A549 (cell line): ENCODE results near the gene PDE3A. TPM values are rescaled to one million over a fixed set of nuclear protein-coding genes. Genes with fewer than 3 reads are reported as not detected.

ENCODE experiments used
- ATAC-seq, 2 experiments: fragments of 200-7000 bp in 1 of 2; fragments of >200 bp in 1 of 2; cut with Nextera tagmentation in 1 of 2; cut with Tn5 transposase in 1 of 2; 3 replicates each; pipeline versions ENCODE4 v1.8.0 to v1.9.1; 2018 to 2020; ENCODE audit warnings: mild to moderate bottlenecking in 1 of 2, moderate library complexity in 1 of 2
- CTCF ChIA-PET: fragments of 300-600 bp; sonication (Branson Sonifier 250); formaldehyde crosslinking; extraction: SDS; loops from one replicate; lab custom pipeline; 2021; ENCODE audit warnings: antibody characterized with exemption, inconsistent platforms; lab: Yijun Ruan, JAX
- POLR2A ChIA-PET: fragments of 350-600 bp; formaldehyde crosslinking; extraction: SDS; loops from one replicate; lab custom pipeline; 2021; ENCODE audit warnings: antibody characterized with exemption, inconsistent platforms; lab: Yijun Ruan, JAX
- DNase-seq, 2 experiments: peaks; one replicate each; pipeline versions ENCODE4 v3.0.0 to v3.0.0-alpha.2; 2011 to 2016; ENCODE audit warnings: low read depth in 1 of 2, low spot score in 1 of 2
- FAIRE-seq: peaks from 2 replicates; lab custom pipeline; 2011; peaks lifted over from hg19 to GRCh38; lab: Jason Lieb, UNC
- H3K27ac ChIP-seq, 2 experiments: fragments of >200 bp; sonication (Bioruptor Twin); formaldehyde crosslinking; 3 replicates each; pipeline ENCODE4 v1.5.1; 2016 to 2017
- H3K4me1 ChIP-seq: fragments of >200 bp; sonication (Bioruptor Twin); formaldehyde crosslinking; 3 replicates; pipeline ENCODE4 v1.6.1; 2016
- H3K4me2 ChIP-seq: fragments of >200 bp; sonication (Bioruptor Twin); formaldehyde crosslinking; 3 replicates; pipeline ENCODE4 v1.6.1; 2016
- H3K4me3 ChIP-seq: fragments of >200 bp; sonication (Bioruptor Twin); formaldehyde crosslinking; 3 replicates; pipeline ENCODE4 v1.5.1; 2016
- H3K9me3 ChIP-seq: fragments of >200 bp; sonication (Bioruptor Twin); formaldehyde crosslinking; 3 replicates; pipeline ENCODE4 v1.6.1; 2016
- BCL3 ChIP-seq: fragments of >200 bp; sonication (Bioruptor Twin); formaldehyde crosslinking; IDR thresholded peaks from 3 replicates; pipeline ENCODE4 v1.6.1; 2016
- CHD4 ChIP-seq: fragments of 200-600 bp; sonication (generic); IDR thresholded peaks from 2 replicates; pipeline ENCODE4 v1.6.1; 2016; ENCODE audit warnings: antibody characterized with exemption, mild to moderate bottlenecking, borderline replicate concordance
- EHMT2 ChIP-seq: fragments of 200-600 bp; sonication (generic); IDR thresholded peaks from 2 replicates; pipeline ENCODE4 v1.6.1; 2016; ENCODE audit warnings: antibody characterized with exemption, low read depth, mild to moderate bottlenecking, moderate library complexity
- EP300 ChIP-seq, 2 experiments: fragments of >200 bp; sonication (Bioruptor Twin); formaldehyde crosslinking; IDR thresholded peaks; 2 replicates in 1 of 2; 3 replicates in 1 of 2; pipeline ENCODE4 v1.6.1; 2016 to 2017
- FOSL2 ChIP-seq, 2 experiments: fragments of 450-650 bp in 1 of 2; fragments of >200 bp in 1 of 2; sonication (Bioruptor Twin) in 1 of 2; formaldehyde crosslinking; IDR thresholded peaks; 2 replicates each; pipeline versions ENCODE4 v1.5.0 to v1.6.1; 2016 to 2020; ENCODE audit warnings: mild to moderate bottlenecking in 1 of 2, moderate library complexity in 1 of 2
- FOXS1 ChIP-seq: fragments of 250-450 bp; sonication (Bioruptor Pico); IDR thresholded peaks from 2 replicates; pipeline ENCODE4 v1.5.0; 2020; ENCODE audit warnings: mild to moderate bottlenecking, moderate library complexity
- GATA3 ChIP-seq: IDR thresholded peaks from 2 replicates; pipeline ENCODE4 v1.6.1; 2012; ENCODE audit warnings: borderline replicate concordance
- HDAC2 ChIP-seq: fragments of 200-600 bp; sonication (generic); IDR thresholded peaks from 2 replicates; pipeline ENCODE4 v1.6.1; 2016
- HOXB13 ChIP-seq: fragments of 250-450 bp; sonication (Bioruptor Pico); IDR thresholded peaks from 2 replicates; pipeline ENCODE4 v1.5.0; 2020; ENCODE audit warnings: low read depth, mild to moderate bottlenecking, moderate library complexity
- HOXB5 ChIP-seq: fragments of 250-450 bp; sonication (Bioruptor Pico); IDR thresholded peaks from 2 replicates; pipeline ENCODE4 v1.5.0; 2020; ENCODE audit warnings: mild to moderate bottlenecking, moderate library complexity
- JUN ChIP-seq, 2 experiments: fragments of >200 bp; sonication (Bioruptor Twin); formaldehyde crosslinking; IDR thresholded peaks; 2 replicates in 1 of 2; 3 replicates in 1 of 2; pipeline ENCODE4 v1.6.1; 2016 to 2017
- JUNB ChIP-seq: fragments of >200 bp; sonication (Bioruptor Twin); formaldehyde crosslinking; IDR thresholded peaks from 2 replicates; pipeline ENCODE4 v1.6.1; 2016
- KDM5A ChIP-seq: fragments of 200-600 bp; sonication (generic); IDR thresholded peaks from 2 replicates; pipeline ENCODE4 v1.6.1; 2016; ENCODE audit warnings: antibody characterized with exemption, mild to moderate bottlenecking
- MAFK ChIP-seq: fragments of 450-650 bp; IDR thresholded peaks from 2 replicates; pipeline ENCODE4 v1.6.1; 2014; ENCODE audit not compliant: partially characterized antibody
- MAX ChIP-seq: IDR thresholded peaks from 2 replicates; pipeline ENCODE4 v1.6.1; 2012
- MAZ ChIP-seq: fragments of 150-350 bp; IDR thresholded peaks from 2 replicates; pipeline ENCODE4 v1.6.1; 2014; ENCODE audit warnings: antibody characterized with exemption, low read depth, low read length, borderline replicate concordance
- NFE2L2 ChIP-seq: fragments of 150-350 bp; conservative IDR thresholded peaks from 2 replicates; pipeline ENCODE4 v1.6.1; 2014; ENCODE audit warnings: low read length
- POLR2AphosphoS2 ChIP-seq: conservative IDR thresholded peaks from 2 replicates; pipeline ENCODE4 v1.6.1; 2012; ENCODE audit warnings: low read length, improper control_type of control experiment, inconsistent platforms
- RAD21 ChIP-seq, 2 experiments: fragments of >200 bp in 1 of 2; sonication (Bioruptor Twin) in 1 of 2; formaldehyde crosslinking in 1 of 2; IDR thresholded peaks in 1 of 2; conservative IDR thresholded peaks in 1 of 2; 2 replicates in 1 of 2; 3 replicates in 1 of 2; pipeline ENCODE4 v1.6.1; 2012 to 2018; ENCODE audit warnings: inconsistent platforms in 1 of 2
- RCOR1 ChIP-seq: fragments of 150-350 bp; IDR thresholded peaks from 2 replicates; pipeline ENCODE4 v1.6.1; 2014; ENCODE audit warnings: antibody characterized with exemption, low read length, low read depth
- RNF2 ChIP-seq: fragments of 200-600 bp; sonication (generic); IDR thresholded peaks from 2 replicates; pipeline ENCODE4 v1.6.1; 2016; ENCODE audit warnings: low read depth, mild to moderate bottlenecking, antibody characterized with exemption, moderate library complexity, borderline replicate concordance
- SREBF2 ChIP-seq: fragments of 450-650 bp; IDR thresholded peaks from 2 replicates; pipeline ENCODE4 v1.6.1; 2014; ENCODE audit warnings: mild to moderate bottlenecking, moderate library complexity
- TP53 ChIP-seq: fragments of 250-450 bp; sonication (Bioruptor Pico); IDR thresholded peaks from 2 replicates; pipeline ENCODE4 v1.5.0; 2021; ENCODE audit warnings: mild to moderate bottlenecking, moderate library complexity
- WGBS: methylation state at CpG from one replicate; pipeline ENCODE4 v1.1.6; 2017; ENCODE audit errors: missing lambda C conversion rate; 5-methylcytosine and 5-hydroxymethylcytosine counted together
- polyA plus RNA-seq, 4 experiments: library from polyadenylated mRNA; depleted of rRNA in 3 of 4; stranded (reverse); fragments of >200 nt; fragmentation: RNase III in 1 of 4; extraction: RNeasy Plus Mini Kit Qiagen cat#74134 plus additional on column Dnase treatment in 1 of 4; gene quantifications; 2 replicates in 3 of 4; 3 replicates in 1 of 4; pipeline ENCODE4 v1.2.3, GENCODE V29; 2011 to 2017
- TF ChIP-seq, protein P1 (sequence below): fragments of >200 bp; sonication (Bioruptor Twin); formaldehyde crosslinking; IDR thresholded peaks from 2 replicates; pipeline ENCODE4 v1.6.1; 2016
- TF ChIP-seq, protein P2 (sequence below): fragments of >200 bp; sonication (Bioruptor Twin); formaldehyde crosslinking; IDR thresholded peaks from 3 replicates; pipeline ENCODE4 v1.5.1; 2016
- TF ChIP-seq, protein P3 (sequence below): fragments of 250-450 bp; sonication (Bioruptor Pico); IDR thresholded peaks from 2 replicates; pipeline ENCODE4 v1.5.0; 2020; ENCODE audit warnings: low read depth, mild to moderate bottlenecking, moderate library complexity

Gene PDE3A
- polyA plus RNA-seq, 2 of the 4 experiments (the other 2 are of a cell fraction): 7.6 to 12.7 TPM

DNA sequence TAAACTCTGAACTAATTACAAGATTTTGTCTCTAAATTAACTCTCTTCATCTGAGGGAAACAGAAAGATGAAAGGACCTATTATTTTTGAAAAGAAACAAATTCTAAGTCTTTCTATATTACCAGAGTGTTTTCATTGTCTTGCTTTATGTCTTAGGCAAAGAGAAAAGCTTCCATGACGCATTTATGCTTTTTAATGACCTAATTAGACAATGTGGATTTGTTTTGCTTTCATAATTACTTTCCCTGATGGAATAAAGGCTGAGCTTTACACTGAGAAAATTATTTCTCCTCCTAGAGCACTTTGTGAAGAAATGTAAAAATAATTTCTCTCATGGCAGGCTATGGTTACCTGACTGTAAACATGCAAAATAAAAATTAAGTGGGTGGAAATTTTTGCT lies 188.8 kb downstream of the PDE3A start:
- no peak for FAIRE-seq
- Histone ChIP-seq H3K4me3 (no peak overlapping the region), H3K4me1 (peaks cover 12% of the 10 kb centered on the region; the same call in 2 of the 3 replicates), H3K9me3 (no peaks in the 10 kb centered on the region), H3K4me2 (0 out of 3 replicates have a peak overlapping the region, but pooled peaks have one; percentile 0), H3K27ac (no peak overlapping the region)
- no peak for DNase-seq
- CTCF ChIA-PET: interaction anchor here (0.6 to 1.4 kb wide), 2 partner anchors 14 to 20 kb away, joined by 3 read pairs; no protein-coding TSS in a partner anchor
- POLR2A ChIA-PET: no interaction called here
- TF ChIP-seq HOXB13 (CRISPR knock-in tag): no peak
- TF ChIP-seq RCOR1: no peak
- TF ChIP-seq EHMT2: no peak
- TF ChIP-seq JUN (IDR thresholded peaks at IDR 0.05): no peak
- TF ChIP-seq MAZ: no peak
- no peak for TF ChIP-seq KDM5A
- no peak for TF ChIP-seq RAD21 (conservative IDR thresholded peaks at IDR 0.05 in 1 of 2, IDR thresholded peaks at IDR 0.05 in 1 of 2)
- no peak for TF ChIP-seq HOXB5 (CRISPR knock-in tag)
- no peak for TF ChIP-seq TP53
- no peak for TF ChIP-seq EP300 (IDR thresholded peaks at IDR 0.05)
- no peak for TF ChIP-seq CHD4
- TF ChIP-seq FOXS1 (CRISPR knock-in tag): no peak
- TF ChIP-seq RNF2: no peak
- no peak for TF ChIP-seq SREBF2
- no peak for ATAC-seq
- WGBS: 81% methylated on average over 1 of the region's 1 CpG

- TF ChIP-seq HDAC2 (no peak), MAFK (no peak), JUNB (no peak), EHMT2 (no peak), HOXB13 (CRISPR knock-in tag) (no peak), HOXB5 (CRISPR knock-in tag) (no peak), MAZ (no peak), POLR2AphosphoS2 (no peak), NFE2L2 (no peak), GATA3 (no peak), FOSL2 (IDR thresholded peaks at IDR 0.05) (no peak), FOSL2 (CRISPR knock-in tag; IDR thresholded peaks at IDR 0.05) (no peak), BCL3 (no peak), MAX (no peak)
- TF ChIP-seq, protein P1, sequence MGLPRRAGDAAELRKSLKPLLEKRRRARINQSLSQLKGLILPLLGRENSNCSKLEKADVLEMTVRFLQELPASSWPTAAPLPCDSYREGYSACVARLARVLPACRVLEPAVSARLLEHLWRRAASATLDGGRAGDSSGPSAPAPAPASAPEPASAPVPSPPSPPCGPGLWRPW: no peak
- TF ChIP-seq, protein P2, sequence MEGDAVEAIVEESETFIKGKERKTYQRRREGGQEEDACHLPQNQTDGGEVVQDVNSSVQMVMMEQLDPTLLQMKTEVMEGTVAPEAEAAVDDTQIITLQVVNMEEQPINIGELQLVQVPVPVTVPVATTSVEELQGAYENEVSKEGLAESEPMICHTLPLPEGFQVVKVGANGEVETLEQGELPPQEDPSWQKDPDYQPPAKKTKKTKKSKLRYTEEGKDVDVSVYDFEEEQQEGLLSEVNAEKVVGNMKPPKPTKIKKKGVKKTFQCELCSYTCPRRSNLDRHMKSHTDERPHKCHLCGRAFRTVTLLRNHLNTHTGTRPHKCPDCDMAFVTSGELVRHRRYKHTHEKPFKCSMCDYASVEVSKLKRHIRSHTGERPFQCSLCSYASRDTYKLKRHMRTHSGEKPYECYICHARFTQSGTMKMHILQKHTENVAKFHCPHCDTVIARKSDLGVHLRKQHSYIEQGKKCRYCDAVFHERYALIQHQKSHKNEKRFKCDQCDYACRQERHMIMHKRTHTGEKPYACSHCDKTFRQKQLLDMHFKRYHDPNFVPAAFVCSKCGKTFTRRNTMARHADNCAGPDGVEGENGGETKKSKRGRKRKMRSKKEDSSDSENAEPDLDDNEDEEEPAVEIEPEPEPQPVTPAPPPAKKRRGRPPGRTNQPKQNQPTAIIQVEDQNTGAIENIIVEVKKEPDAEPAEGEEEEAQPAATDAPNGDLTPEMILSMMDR: no peak
- TF ChIP-seq, protein P3, sequence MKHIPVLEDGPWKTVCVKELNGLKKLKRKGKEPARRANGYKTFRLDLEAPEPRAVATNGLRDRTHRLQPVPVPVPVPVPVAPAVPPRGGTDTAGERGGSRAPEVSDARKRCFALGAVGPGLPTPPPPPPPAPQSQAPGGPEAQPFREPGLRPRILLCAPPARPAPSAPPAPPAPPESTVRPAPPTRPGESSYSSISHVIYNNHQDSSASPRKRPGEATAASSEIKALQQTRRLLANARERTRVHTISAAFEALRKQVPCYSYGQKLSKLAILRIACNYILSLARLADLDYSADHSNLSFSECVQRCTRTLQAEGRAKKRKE: no peak
- TF ChIP-seq, all 56 proteins: peak for 0
- Histone ChIP-seq H3K4me3 (no peak overlapping the region), H3K4me2 (no peak overlapping the region), H3K9me3 (no peaks in the 10 kb centered on the region), H3K27ac (0 out of 6 replicates have a peak overlapping the region, but pooled peaks of 1 of the 2 experiments have one; percentile 14), H3K4me1 (peaks cover 10% of the 10 kb centered on the region; the same call in 2 of the 3 replicates)
- DNase-seq (no peak), ATAC-seq (no peak), FAIRE-seq (no peak)
- 92% methylated on average over 8 of the region's 8 CpGs for WGBS
- POLR2A ChIA-PET: no interaction called here
- CTCF ChIA-PET: interaction anchor here (1.3 kb wide), 1 partner anchor 14 kb away, joined by 5 read pairs; no protein-coding TSS in a partner anchor
These were observed 192.6 kb downstream of the PDE3A start for GRCh38 chr12:20560935-20561334.
